HCT116 (cell line): Measurements from ENCODE around the gene MAPRE2.

Experiments
- ATF3 ChIP-seq: IDR thresholded peaks from 2 replicates; pipeline ENCODE4 v1.6.1; 2012
- CTCF ChIP-seq, 3 experiments: fragments of 200-600 bp in 1 of 3; sonication (generic) in 1 of 3; IDR thresholded peaks in 2 of 3; conservative IDR thresholded peaks in 1 of 3; 2 replicates each; pipeline ENCODE4 v1.5.1; 2012 to 2017; ENCODE audit warnings: low read depth in 2 of 3, low read length in 2 of 3, antibody characterized with exemption in 1 of 3, borderline replicate concordance in 1 of 3, control low read depth in 1 of 3, mild to moderate bottlenecking in 1 of 3, mixed read lengths in 1 of 3, mixed run types in 1 of 3, moderate library complexity in 1 of 3; ENCODE audit not compliant: insufficient read depth in 1 of 3
- JUND ChIP-seq: IDR thresholded peaks from 2 replicates; pipeline ENCODE4 v1.6.1; 2012
- POLR2A ChIP-seq: IDR thresholded peaks from 2 replicates; pipeline ENCODE4 v1.7.0; 2011; ENCODE audit warnings: borderline replicate concordance; ENCODE audit not compliant: insufficient read depth, insufficient read length; ENCODE audit errors: extremely low read depth
- REST ChIP-seq: IDR thresholded peaks from 2 replicates; pipeline ENCODE4 v1.6.1; 2012; ENCODE audit warnings: low read depth

- no peak for TF ChIP-seq ATF3
- no peak for TF ChIP-seq CTCF (IDR thresholded peaks at IDR 0.05 in 2 of 3, conservative IDR thresholded peaks at IDR 0.05 in 1 of 3; ENCODE audit: borderline replicate concordance in 1 of 3, insufficient read depth in 1 of 3, low read depth in 2 of 3, low read length in 2 of 3)
- no peak for TF ChIP-seq JUND
- TF ChIP-seq POLR2A, result no peak
- TF ChIP-seq REST, result no peak
Measured at GRCh38 chr18:35142275-35142615, 101.0 kb downstream of the MAPRE2 start.
